Mesendoderm (in vitro differentiated cells): ENCODE data around the gene TMEM221.

Experiments
- DNase-seq: peaks from one replicate; pipeline ENCODE4 v3.0.0; 2013
- H2AK5ac ChIP-seq: 2 replicates; pipeline ENCODE4 v1.6.1; 2013; ENCODE audit warnings: low read length, inconsistent platforms
- H2BK120ac ChIP-seq: 2 replicates; pipeline ENCODE4 v1.6.1; 2013; ENCODE audit warnings: low read depth, mild to moderate bottlenecking, low read length, moderate library complexity, mixed read lengths
- H2BK15ac ChIP-seq: replicated peaks from 2 replicates; pipeline ENCODE4 v1.6.1; 2013; ENCODE audit warnings: low read depth, mild to moderate bottlenecking, moderate library complexity
- H2BK5ac ChIP-seq: 2 replicates; pipeline ENCODE4 v1.6.1; 2013; ENCODE audit warnings: low read length, inconsistent platforms
- H3K18ac ChIP-seq: 2 replicates; pipeline ENCODE4 v1.6.1; 2013; ENCODE audit warnings: mild to moderate bottlenecking, low read length, mixed read lengths
- H3K23ac ChIP-seq: one replicate; pipeline ENCODE4 v1.6.1; 2013; ENCODE audit warnings: low read length
- H3K27ac ChIP-seq: 2 replicates; pipeline ENCODE4 v1.5.1; 2013; ENCODE audit warnings: low read depth, mild to moderate bottlenecking, inconsistent platforms, low read length, moderate library complexity
- H3K27me3 ChIP-seq: 2 replicates; pipeline ENCODE4 v1.6.1; 2013; ENCODE audit warnings: low read length, control low read depth, mild to moderate bottlenecking, inconsistent platforms; ENCODE audit not compliant: insufficient read depth, poor library complexity
- H3K36me3 ChIP-seq: 2 replicates; pipeline ENCODE4 v1.6.1; 2013; ENCODE audit warnings: low read length, inconsistent platforms; ENCODE audit not compliant: control insufficient read depth, insufficient read depth
- H3K4ac ChIP-seq: one replicate; pipeline ENCODE4 v1.6.1; 2013; ENCODE audit warnings: low read depth, mild to moderate bottlenecking, low read length, moderate library complexity
- H3K4me1 ChIP-seq: 2 replicates; pipeline ENCODE4 v1.6.1; 2013; ENCODE audit warnings: low read depth, low read length, inconsistent platforms; ENCODE audit not compliant: control insufficient read depth
- H3K4me2 ChIP-seq: 2 replicates; pipeline ENCODE4 v1.6.1; 2013; ENCODE audit warnings: low read length
- H3K4me3 ChIP-seq: 2 replicates; pipeline ENCODE4 v1.5.1; 2013; ENCODE audit warnings: mild to moderate bottlenecking, low read length
- H3K56ac ChIP-seq: one replicate; pipeline ENCODE4 v1.6.1; 2013; ENCODE audit warnings: low read length
- H3K79me1 ChIP-seq: 2 replicates; pipeline ENCODE4 v1.6.1; 2013; ENCODE audit warnings: low read length, inconsistent platforms
- H3K79me2 ChIP-seq: 2 replicates; pipeline ENCODE4 v1.6.1; 2013; ENCODE audit warnings: mild to moderate bottlenecking, low read length; ENCODE audit not compliant: control insufficient read depth, insufficient read depth
- H3K9ac ChIP-seq: 2 replicates; pipeline ENCODE4 v1.6.1; 2013; ENCODE audit warnings: low read length, inconsistent platforms
- H4K5ac ChIP-seq: one replicate; pipeline ENCODE4 v1.6.1; 2013; ENCODE audit warnings: low read length
- H4K8ac ChIP-seq: one replicate; pipeline ENCODE4 v1.6.1; 2013; ENCODE audit warnings: low read depth, mild to moderate bottlenecking, control low read depth, low read length, moderate library complexity
- WGBS: extraction: QIAGEN DNeasy Blood & Tissue Kit; methylation state at CpG from one replicate; pipeline ENCODE4 v1.1.7; 2013; ENCODE audit warnings: low lambda C conversion rate, missing lambda C conversion rate; ENCODE audit not compliant: insufficient coverage; ENCODE audit errors: extremely low coverage; 5-methylcytosine and 5-hydroxymethylcytosine counted together

The TMEM221 gene

DNA sequence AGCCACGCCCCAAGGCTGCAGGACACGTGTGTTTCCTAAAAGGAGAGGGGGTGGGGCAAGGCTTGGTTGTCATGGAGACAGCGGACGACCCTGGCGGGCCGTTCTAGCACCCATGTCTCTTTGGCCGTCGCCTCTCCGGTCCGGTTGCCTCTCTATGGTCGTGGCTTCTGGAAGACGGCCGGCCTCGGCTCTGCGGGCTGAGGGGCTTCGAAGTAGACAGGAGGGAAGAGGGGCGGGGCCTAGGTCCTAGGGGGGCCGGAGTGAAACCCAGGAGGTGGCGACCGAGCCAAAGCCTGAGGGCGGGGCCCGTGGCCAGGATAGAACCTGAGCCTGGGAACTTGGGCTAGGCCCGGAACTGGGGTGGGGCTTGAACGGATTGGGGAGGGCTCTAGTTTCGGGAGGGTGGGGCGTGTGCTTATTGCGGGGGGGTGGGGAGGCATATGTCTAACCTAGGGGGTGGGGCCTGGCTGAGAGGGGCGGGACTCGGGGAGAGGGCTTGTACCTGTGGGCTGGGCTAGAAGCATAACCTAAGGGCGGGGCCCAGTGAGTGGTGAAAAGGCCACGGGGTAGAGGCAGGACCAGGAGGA, 21.1 kb upstream of the TMEM221 start:
- peak; percentile 99 for DNase-seq
- WGBS = no CpG with 5 or more reads among the region's 31 CpGs
- Histone ChIP-seq H2BK15ac (no peak overlapping the region), H2BK120ac (no peak overlapping the region), H3K79me2 (no peaks in the 10 kb centered on the region), H3K27me3 (no peaks in the 10 kb centered on the region), H2BK5ac (peak overlapping the region; percentile 88), H3K79me1 (no peaks in the 10 kb centered on the region), H2AK5ac (no peak overlapping the region), H3K4me2 (peak overlapping the region; percentile 100), H3K27ac (peak overlapping the region; percentile 25), H3K56ac (peak overlapping the region; percentile 93), H4K8ac (no peak overlapping the region), H3K4ac (no peak overlapping the region), H3K4me3 (peak overlapping the region; percentile 69), H3K36me3 (no peaks in the 10 kb centered on the region), H3K4me1 (no peaks in the 10 kb centered on the region), H3K18ac (no peak overlapping the region), H3K23ac (no peak overlapping the region), H4K5ac (no peak overlapping the region), H3K9ac (peak overlapping the region; percentile 77)

DNA sequence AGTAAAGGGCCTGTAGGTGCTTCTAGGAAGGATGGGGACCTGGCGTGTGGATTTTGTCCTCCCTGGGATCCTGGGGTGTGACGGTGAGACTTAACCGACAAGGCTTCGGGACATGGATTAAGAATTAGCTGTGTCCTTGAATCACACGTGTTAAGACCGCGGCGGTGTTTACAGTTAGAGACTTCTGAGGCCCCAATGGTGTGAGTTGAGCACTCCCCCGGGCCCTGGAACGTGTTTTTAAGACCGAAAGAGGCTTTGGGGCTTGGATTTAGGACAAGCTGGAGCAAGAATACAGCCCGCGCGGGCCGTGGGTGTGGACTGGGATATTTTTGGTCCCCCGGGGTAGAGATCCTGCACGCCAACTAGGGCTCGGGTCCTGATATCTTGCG, 20.6 kb upstream of the TMEM221 start:
- Histone ChIP-seq H3K23ac (no peak overlapping the region), H3K4me2 (peak overlapping the region; percentile 88), H3K36me3 (no peaks in the 10 kb centered on the region), H2BK15ac (no peak overlapping the region), H3K56ac (peak overlapping the region; percentile 84), H2BK5ac (no peak overlapping the region), H3K4me1 (no peaks in the 10 kb centered on the region), H2AK5ac (no peak overlapping the region), H4K8ac (no peak overlapping the region), H2BK120ac (no peak overlapping the region), H3K9ac (peak overlapping the region; percentile 70), H3K27me3 (no peaks in the 10 kb centered on the region), H3K4me3 (peak overlapping the region; percentile 41), H4K5ac (no peak overlapping the region), H3K27ac (no peak overlapping the region), H3K79me1 (no peaks in the 10 kb centered on the region), H3K79me2 (no peaks in the 10 kb centered on the region), H3K18ac (no peak overlapping the region), H3K4ac (no peak overlapping the region)
- WGBS = no CpG with 5 or more reads among the region's 19 CpGs
- no peak for DNase-seq

DNA sequence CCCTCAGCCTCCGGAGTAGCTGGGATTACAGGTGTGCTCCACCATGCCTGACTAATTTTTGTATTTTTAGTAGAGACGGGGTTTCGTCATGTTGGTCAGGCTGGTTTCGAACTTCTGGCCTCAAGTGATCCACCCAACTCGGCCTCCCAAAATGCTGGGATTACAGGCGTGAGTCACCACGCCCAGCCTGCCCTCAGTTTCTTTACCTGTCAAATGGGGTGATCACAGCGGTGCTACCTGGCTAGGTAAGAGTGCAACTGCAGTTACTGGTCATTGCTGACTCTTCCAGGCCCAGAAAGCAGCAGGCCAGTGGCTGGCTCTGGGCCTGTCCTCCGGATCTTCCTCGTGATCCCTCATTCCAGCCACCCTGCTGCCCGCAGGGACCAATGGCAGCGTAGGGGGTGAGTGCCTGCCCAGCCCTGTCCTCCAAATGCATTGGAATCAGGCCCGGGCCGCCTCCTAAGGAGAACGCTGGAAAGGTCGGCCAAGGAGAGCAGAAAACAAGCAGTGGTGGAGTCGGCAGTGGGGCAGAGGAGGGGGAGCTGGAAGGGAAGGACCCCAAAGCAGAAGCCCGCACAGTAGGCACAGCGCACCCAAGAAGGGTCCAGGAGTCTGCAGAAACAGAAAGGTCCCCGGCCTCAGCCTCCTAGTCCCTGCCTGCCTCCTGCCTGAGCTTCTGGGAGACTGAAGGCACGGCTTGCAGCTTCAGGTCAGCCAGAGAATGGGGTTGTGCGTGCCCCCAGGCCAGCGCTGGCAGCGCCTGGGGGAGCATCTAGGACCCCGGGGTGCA, 20.0 kb upstream of the TMEM221 start:
- Histone ChIP-seq H3K27ac (no peak overlapping the region), H3K4me1 (no peaks in the 10 kb centered on the region), H2BK120ac (no peak overlapping the region), H3K4me2 (no peak overlapping the region), H3K79me2 (no peaks in the 10 kb centered on the region), H2BK5ac (no peak overlapping the region), H3K56ac (peak overlapping the region; percentile 84), H3K18ac (no peak overlapping the region), H3K79me1 (no peaks in the 10 kb centered on the region), H2BK15ac (no peak overlapping the region), H3K23ac (peak overlapping the region; percentile 45), H3K4me3 (no peak overlapping the region), H2AK5ac (no peak overlapping the region), H3K36me3 (no peaks in the 10 kb centered on the region), H3K9ac (peak overlapping the region; percentile 70), H4K5ac (no peak overlapping the region), H3K4ac (no peak overlapping the region), H4K8ac (no peak overlapping the region), H3K27me3 (no peaks in the 10 kb centered on the region)
- WGBS = no CpG with 5 or more reads among the region's 25 CpGs
- no peak for DNase-seq

DNA sequence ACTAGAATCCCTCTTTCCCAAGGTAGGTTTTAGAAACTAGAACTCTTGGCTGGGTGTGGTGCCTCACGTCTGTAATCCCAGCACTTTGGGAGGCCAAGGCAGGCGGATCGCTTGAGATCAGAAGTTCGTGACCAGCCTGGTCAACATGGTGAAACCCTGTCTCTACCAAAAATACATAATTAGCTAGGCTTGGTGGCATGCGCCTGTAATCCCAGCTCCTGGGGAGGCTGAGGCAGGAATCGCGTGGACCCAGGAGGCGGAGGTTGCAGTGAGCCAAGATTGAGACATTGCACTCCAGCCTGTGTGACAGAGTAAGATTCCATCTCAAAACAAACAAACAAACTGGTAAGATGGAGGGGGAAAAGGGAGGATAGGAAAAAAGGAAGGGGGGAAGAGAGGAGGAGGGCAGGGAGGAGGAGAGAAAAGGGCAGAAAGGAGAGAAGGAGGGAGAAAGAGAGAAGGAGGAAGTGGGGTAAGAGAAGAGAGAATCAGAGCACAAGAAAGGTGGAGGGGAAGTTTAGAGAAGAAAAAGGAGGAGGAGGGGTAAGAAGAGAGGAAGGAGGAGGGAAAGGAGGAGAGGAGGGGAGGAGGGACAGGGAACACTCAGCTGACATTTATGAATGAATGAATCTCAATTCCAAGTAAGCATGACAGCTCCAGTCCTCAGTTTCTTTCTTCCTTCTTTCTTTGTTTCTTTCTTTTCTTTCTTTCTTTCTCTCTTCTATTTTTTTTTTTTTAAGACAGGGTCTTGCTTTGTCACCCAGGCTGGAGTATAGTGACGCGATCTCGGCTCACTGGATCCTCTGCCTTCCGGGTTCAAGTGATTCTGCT, 19.2 kb upstream of the TMEM221 start:
- no peaks in the 10 kb centered on the region for H3K36me3 ChIP-seq
- no peak overlapping the region for H2AK5ac ChIP-seq
- no peak overlapping the region for H3K4ac ChIP-seq
- no peak overlapping the region for H4K8ac ChIP-seq
- H2BK15ac ChIP-seq = no peak overlapping the region
- no peak overlapping the region for H2BK5ac ChIP-seq
- no peak overlapping the region for H3K23ac ChIP-seq
- DNase-seq = no peak
- H4K5ac ChIP-seq = no peak overlapping the region
- no peaks in the 10 kb centered on the region for H3K79me2 ChIP-seq
- no peaks in the 10 kb centered on the region for H3K79me1 ChIP-seq
- no peak overlapping the region for H3K27ac ChIP-seq
- no peak overlapping the region for H2BK120ac ChIP-seq
- H3K4me1 ChIP-seq = no peaks in the 10 kb centered on the region
- no peak overlapping the region for H3K56ac ChIP-seq
- H3K4me2 ChIP-seq = no peak overlapping the region
- no peak overlapping the region for H3K9ac ChIP-seq
- H3K18ac ChIP-seq = no peak overlapping the region
- no peak overlapping the region for H3K4me3 ChIP-seq
- no peaks in the 10 kb centered on the region for H3K27me3 ChIP-seq
- no CpG with 5 or more reads among the region's 12 CpGs for WGBS

DNA sequence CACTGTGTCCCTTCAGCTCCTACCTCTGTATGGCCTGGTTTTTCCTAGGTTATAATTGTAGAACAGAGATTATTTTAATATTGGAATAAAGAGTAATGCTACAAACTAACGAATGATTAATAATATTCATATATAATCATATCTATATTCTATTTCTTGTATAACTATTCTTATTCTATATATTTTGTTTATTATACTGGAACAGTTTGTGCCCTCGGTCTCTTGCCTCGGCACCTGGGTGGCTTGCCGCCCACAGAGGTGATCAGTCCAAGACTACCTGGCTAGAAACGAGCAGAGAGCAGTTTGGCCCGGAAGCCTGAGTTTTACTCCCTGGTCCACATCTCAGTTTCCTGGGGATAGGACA, 18.0 kb upstream of the TMEM221 start:
- Histone ChIP-seq H3K27me3 (no peaks in the 10 kb centered on the region), H3K56ac (no peak overlapping the region), H2BK15ac (no peak overlapping the region), H3K4ac (no peak overlapping the region), H2BK5ac (no peak overlapping the region), H3K4me1 (no peaks in the 10 kb centered on the region), H3K79me2 (no peaks in the 10 kb centered on the region), H3K4me2 (no peak overlapping the region), H3K18ac (no peak overlapping the region), H3K79me1 (no peaks in the 10 kb centered on the region), H4K8ac (no peak overlapping the region), H3K27ac (no peak overlapping the region), H3K23ac (no peak overlapping the region), H2BK120ac (no peak overlapping the region), H3K4me3 (no peak overlapping the region), H3K36me3 (no peaks in the 10 kb centered on the region), H2AK5ac (no peak overlapping the region), H4K5ac (no peak overlapping the region), H3K9ac (no peak overlapping the region)
- DNase-seq = no peak
- WGBS = no CpG with 5 or more reads among the region's 6 CpGs
